Bronchial epithelial cell (primary cell): ENCODE results near the gene ME1. TPM values are rescaled to one million over a fixed set of nuclear protein-coding genes. Genes with fewer than 3 reads are reported as not detected.
A peak's percentile ranks its signal among the peaks of the same experiment; 100 is the strongest.

Experiments used
- DNase-seq: peaks from one replicate; pipeline ENCODE4 v3.0.0-alpha.2; 2010; ENCODE audit warnings: low read depth
- FAIRE-seq: peaks from 2 replicates; lab custom pipeline; 2011; peaks lifted over from hg19 to GRCh38; lab: Jason Lieb, UNC
- H3K27me3 ChIP-seq: 2 replicates; pipeline ENCODE4 v1.5.1; 2011; ENCODE audit warnings: low read length; ENCODE audit not compliant: control insufficient read depth, insufficient read depth
- H3K36me3 ChIP-seq: 2 replicates; pipeline ENCODE4 v1.5.1; 2011; ENCODE audit warnings: low read length; ENCODE audit not compliant: control insufficient read depth, insufficient read depth
- H3K4me3 ChIP-seq: 2 replicates; pipeline ENCODE4 v1.5.1; 2011; ENCODE audit warnings: mild to moderate bottlenecking, low read depth, low read length, control low read depth
- CTCF ChIP-seq: IDR thresholded peaks from 2 replicates; pipeline ENCODE4 v1.5.1; 2011; ENCODE audit warnings: mild to moderate bottlenecking, moderate library complexity, low read length, control low read depth, inconsistent platforms; ENCODE audit not compliant: insufficient read depth, severe bottlenecking
- total RNA-seq: library from RNA; depleted of rRNA; stranded (reverse); fragments of >200 nt; gene quantifications from 2 replicates; pipeline ENCODE4 v1.2.1, GENCODE V29; 2014

Gene ME1
- total RNA-seq, 1 donor from 2014 or later = 18.2 TPM

GRCh38 chr6:83442752-83443151 is 11.9 kb upstream of the ME1 start:
- Histone ChIP-seq H3K36me3 (no peaks in the 10 kb centered on the region), H3K4me3 (no peak overlapping the region), H3K27me3 (no peaks in the 10 kb centered on the region)
- no peak for TF ChIP-seq CTCF
- DNase-seq (peak; percentile 44), FAIRE-seq (no peak)

GRCh38 chr6:83439201-83439600 is 8.3 kb upstream of the ME1 start:
- H3K27me3 ChIP-seq = no peaks in the 10 kb centered on the region
- DNase-seq (no peak), FAIRE-seq (no peak)
- no peak for TF ChIP-seq CTCF
- no peak overlapping the region for H3K4me3 ChIP-seq
- no peaks in the 10 kb centered on the region for H3K36me3 ChIP-seq

- DNase-seq = peak; percentile 87
- no peak for TF ChIP-seq CTCF
- H3K4me3 ChIP-seq = no peak overlapping the region
- H3K27me3 ChIP-seq = no peaks in the 10 kb centered on the region
- no peak for FAIRE-seq
- H3K36me3 ChIP-seq = no peaks in the 10 kb centered on the region
These were observed 5.8 kb upstream of the ME1 start for GRCh38 chr6:83436674-83437073.

GRCh38 chr6:83433177-83433576 is 2.3 kb upstream of the ME1 start:
- no peaks in the 10 kb centered on the region for H3K36me3 ChIP-seq
- no peak for DNase-seq
- FAIRE-seq = no peak
- no peak overlapping the region for H3K4me3 ChIP-seq
- no peaks in the 10 kb centered on the region for H3K27me3 ChIP-seq
- TF ChIP-seq CTCF = no peak

GRCh38 chr6:83432636-83433035 is 1.8 kb upstream of the ME1 start:
- Histone ChIP-seq H3K36me3 (no peaks in the 10 kb centered on the region), H3K27me3 (no peaks in the 10 kb centered on the region), H3K4me3 (no peak overlapping the region)
- DNase-seq = no peak
- TF ChIP-seq CTCF = no peak
- FAIRE-seq = no peak

- DNase-seq = peak; percentile 64
- TF ChIP-seq CTCF = no peak
- FAIRE-seq = no peak
- no peaks in the 10 kb centered on the region for H3K27me3 ChIP-seq
- H3K4me3 ChIP-seq = peak overlapping the region; percentile 57
- H3K36me3 ChIP-seq = no peaks in the 10 kb centered on the region
These were observed 799 bp upstream of the ME1 start for GRCh38 chr6:83431545-83432155.
